GM18861 (cell line): ENCODE measurements around the gene VSNL1.

Experiments used
- ATAC-seq: cut with Tn5 transposase; IDR thresholded peaks from one replicate; pipeline ENCODE4 v1.9.1; 2021; ENCODE audit not compliant: unreplicated experiment

VSNL1 gene

DNA sequence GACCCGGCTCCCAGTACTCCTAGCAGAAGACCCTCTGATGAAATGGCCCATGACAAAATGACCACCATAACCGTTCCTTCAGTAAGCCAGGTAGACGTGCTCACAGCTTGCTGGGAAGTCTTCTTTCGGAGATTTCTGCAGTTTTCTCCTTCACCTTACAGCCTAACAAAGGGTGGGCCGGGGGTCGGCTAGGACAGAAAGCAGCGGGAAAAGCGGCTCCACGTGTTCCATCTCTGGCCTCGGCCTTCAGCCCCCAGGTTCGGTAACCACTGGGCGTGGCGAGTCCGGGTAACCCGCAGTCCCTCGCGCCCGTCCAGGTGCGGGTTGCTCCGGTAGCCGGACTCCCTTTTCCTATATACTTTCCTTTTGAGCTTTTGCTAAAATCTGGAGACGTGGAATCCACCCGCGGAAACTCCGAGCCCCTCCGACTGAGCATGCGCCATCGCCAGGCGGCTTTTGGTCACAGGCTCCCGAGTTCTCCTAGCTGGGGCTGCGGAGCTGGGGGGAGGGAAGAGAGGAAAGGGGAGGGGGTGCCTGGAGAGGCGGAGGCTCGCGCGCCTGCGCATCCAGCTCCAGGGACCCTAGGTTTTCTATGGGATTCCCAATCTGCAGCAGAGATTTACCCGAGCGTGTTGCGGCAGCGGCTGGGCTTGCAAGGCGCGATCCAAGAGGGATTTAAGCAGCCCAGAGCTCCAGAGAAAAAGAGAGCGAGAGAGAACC is at the start of gene VSNL1:
TSS of gene VSNL1 (plus strand) at position 604 of the 720 bp plus-strand sequence. CDS start 51,379 bp downstream, outside the sequence.
- no peak for ATAC-seq

DNA sequence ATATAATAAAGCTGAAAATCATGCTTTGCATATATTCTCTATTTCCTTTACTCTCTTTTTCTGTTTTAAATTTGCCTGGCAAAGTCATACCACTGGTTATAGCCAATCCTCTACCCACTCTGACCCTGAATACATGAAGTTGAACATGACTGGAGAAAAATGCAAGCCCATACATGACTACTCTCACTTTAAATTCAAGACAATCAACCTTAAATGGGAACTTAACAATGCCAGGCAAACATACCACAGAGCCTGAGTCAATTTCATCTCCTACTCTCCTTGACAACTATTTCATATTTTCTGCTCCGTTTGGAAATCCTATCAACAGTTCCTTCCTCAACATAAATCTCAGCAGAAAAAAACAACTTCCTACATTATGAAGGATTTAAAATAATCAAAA is 44.9 kb upstream of the VSNL1 start:
- ATAC-seq, result no peak

DNA sequence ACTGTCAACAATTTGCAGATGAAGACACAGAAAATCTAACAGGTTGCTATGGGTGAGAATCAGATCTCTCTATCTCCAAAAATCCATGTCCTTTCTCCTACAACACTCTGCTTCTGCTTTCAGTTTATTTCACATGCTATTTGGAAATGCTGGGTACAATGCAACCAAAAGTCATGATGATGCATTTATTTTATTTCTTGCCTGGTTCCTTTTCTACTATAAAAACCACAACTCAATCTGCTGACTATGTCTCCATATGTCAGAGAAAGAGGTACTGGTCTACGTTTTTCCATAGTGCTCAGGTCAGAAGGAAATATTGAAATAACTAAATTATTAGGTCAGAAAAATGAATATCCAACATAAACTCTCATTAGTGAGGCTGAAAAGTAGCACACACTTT is 42.8 kb upstream of the VSNL1 start:
- no peak for ATAC-seq

DNA sequence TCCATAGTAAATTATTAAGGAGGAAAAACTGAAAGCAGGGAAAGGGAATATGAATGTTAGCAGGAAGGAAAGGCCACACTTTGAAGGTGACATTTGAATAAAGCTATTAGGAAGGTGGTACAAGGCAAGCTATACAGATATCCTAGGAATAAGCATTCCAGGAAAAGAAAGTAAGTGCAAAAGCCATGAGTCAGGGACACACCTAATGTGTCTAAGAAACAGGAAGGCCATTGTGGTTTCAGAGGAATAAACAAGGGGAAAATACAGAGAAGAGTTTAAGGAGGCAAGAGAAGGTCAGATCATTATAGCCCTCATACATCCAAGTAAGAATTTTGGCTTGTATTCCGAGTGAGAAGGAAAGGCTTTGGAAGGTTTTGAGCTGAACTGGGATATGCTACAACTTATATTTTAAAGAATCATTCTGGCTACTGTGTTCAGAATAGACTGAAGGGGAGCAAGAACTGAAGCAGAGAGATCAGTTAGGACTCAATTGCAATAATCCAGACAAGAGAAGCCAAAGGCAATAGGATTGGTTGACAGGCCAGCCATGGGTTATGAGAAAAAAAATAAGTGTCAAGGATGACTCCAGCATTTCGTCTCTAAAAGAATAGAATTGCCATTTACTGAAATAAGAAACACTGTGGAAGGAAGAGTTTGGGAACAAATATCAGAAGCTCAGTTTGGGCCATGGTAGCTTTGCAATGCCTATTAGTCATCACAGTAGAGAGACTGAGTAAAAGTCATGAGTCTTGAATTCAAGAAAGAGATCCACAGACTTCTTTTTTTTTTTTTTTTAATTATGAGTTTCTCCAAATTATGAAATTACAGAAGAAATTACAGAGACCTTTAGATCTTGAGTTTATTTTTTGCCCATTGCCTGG is 33.5 kb upstream of the VSNL1 start:
- no peak for ATAC-seq

DNA sequence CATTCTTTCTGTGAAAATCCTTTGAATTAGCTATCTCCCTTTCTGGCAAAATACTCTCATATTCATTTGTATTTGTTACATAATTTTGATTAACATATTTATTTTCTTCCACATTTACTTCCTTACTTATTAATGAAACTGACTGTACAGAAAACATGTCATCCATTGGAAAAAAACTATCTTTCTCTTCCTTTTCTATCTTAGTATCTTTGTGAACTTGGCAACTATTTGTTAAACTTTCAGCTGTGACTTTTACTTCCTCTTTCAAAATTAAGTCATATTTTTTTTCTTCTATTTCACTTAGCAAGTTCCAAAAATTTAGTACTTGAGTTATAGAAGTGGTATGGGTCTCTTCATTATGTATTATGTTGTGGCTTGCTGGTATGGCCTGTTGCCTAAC is 24.8 kb upstream of the VSNL1 start:
- ATAC-seq, result peak; percentile 57

DNA sequence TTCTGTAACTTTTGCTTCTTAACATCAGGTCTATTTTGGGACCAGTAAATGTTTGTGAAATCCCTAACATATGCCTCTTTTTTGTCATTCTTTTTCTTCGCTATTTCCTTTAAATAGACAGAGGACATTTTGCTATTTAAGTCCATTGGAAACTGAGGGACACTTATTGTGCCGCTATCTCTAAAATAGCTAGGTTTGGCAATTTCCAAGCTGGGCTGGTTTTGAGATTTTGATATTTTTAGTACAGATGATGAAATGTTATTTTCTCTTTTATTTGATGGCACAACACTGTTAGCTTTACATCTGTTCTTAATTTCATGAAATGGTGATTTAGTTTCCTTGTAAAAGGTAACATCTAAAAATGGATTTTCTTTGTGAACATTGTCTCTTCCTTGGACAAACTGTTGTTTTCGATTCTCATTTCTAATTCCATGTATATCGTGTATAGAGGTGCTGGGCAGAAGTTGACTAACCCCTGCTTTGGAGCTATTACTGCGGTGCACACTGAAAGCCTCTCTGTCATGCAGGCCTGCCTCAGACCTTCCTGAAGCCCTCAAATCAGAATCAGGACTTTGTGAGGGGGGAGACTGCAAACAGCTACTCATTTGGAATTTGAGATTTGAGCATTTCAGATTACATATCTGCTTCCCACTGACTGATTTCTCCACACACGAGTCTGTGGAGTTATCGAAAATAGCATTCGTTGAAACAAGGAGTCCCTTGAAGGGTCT is 22.9 kb upstream of the VSNL1 start:
- peak; percentile 3 for ATAC-seq

DNA sequence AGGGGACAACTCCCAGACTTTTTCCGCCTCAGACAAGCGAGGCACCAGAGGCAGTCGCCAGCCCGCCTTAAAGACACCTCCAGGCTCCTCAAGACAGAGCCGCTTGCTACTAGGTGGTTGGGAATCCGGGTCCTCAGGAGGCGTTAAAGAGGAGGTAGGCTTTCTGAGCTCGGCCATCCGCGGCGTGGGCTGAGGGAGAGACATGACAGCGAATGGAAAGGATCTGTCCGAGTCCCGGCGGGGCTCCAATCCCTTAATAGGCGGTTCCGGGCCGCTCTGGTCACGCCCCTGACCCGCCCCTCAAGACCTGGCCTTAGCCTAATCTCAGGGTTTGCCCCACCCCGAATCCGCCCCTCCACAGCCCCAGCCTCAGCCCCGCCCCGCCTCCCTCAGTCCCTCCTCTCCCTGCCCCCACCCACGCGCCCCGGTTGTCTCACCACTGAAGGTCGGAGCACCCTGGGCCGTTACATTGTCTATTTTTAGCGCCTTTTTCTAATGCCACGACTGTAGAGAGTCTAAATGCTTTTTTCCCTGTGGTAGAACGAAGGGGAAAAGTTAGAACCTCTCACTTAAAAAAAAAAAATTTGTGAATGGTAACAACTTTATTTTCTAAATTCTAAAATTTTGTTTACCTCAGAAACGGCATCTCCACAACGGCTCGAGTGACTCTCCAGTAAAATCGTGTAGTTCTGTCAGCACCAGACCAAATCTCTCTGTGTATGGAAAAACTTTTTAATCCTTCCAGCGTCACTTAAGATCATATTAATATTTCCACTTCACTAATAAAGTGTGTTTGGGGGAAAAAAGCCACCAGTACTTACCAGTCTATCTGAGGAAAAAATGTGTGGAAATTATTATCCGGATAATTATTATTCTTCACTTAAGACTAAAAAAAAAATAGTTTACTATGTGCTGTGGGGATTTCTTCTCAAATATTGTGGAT is 22.0 kb upstream of the VSNL1 start, which contains the start of gene RAD51AP2:
TSS of gene RAD51AP2 (minus strand) at position 229 of the 943 bp plus-strand sequence. CDS start at position 204, 25 bp downstream.
- peak; percentile 58 for ATAC-seq

DNA sequence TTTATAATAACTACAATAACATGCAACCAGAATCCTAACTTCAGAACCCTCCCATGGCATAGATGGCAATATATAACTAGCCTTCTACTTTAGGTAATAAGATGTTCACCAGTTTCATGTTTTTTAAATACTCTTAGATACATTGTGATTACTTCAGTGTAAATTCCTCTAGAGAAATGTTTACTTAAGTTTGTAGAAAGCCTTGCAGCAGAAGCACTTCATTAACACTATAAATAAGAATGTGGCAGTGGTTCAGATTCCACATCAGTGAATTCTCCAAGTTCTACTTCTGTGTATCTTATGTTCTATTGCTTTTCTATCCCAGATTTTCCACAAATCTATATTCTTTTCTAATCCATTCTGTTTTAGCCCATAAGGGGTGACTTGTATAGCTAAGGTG is 21.0 kb upstream of the VSNL1 start:
- ATAC-seq, result no peak

DNA sequence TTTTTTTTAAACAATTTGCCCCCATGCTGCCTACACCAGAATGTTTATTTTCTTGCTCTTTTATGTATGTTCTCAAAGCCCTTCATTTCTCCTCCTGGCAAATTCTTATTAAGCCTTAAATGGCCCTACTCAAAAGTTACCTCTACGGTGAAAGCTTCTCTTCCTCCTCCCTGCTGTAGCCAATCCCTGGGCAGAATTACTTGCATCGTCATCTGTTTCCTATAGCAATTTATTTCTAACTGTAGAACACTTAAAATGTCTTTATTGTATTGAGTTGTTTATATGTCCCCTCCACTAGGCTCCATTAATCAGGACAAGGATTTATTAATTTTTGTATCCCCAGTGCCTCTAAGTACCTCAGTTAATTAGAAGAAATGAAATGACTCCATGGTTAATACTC is 19.7 kb upstream of the VSNL1 start:
- peak; percentile 39 for ATAC-seq

DNA sequence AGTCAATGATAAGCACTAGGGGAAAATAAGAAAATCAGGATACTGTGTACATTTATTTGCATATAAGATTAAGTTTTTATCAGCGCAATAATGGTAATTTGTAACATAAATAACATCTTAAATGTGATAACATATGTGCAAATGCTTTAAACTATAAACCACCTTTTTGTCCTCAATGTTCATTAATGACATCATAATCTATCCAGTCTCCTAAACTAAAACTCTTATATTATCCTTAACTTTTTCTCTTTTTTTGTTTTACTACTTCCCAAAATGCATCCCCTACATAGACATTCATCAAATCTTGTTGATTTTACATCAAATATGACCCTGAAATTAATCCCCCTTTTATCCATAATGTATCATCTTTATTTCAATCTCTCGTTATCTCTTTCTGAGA is 18.9 kb upstream of the VSNL1 start:
- ATAC-seq, result no peak

DNA sequence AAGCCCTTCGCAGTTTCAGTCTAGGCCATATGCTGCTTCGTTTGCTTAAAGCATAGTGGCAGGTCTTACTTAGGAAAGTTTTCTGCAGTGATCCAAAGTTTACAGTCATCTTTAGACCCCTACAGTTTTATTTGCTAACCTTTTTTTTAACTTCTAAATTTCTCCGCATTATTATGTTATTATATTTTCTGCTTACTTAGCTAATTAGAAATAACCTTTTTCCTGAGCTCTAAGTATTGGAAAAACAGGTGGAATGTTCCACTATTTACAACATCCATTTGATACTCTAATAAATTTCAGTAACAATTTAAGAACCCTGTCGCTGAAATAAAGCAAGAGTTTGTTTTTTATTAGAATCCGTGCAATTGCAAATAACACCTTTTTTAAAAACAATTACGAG is 18.2 kb upstream of the VSNL1 start:
- no peak for ATAC-seq

DNA sequence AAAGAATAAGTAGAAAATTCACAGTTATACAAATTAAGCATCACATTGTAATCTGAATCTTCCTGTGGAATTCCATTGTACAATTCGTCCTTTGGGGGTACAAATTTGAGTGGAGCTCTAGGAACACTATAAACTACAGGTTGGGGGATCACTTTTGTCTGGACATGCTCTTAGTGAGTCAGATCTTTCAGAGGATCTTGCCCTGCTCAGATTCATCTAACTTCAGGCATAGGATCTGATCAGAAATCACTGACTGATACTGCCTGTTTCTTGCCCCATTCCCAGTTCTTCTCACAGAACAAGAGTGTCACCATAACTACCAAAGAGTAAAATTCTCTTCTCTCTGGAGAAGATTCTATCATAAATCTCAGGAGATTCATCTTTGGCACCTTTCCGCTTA is 10.7 kb upstream of the VSNL1 start:
- no peak for ATAC-seq

DNA sequence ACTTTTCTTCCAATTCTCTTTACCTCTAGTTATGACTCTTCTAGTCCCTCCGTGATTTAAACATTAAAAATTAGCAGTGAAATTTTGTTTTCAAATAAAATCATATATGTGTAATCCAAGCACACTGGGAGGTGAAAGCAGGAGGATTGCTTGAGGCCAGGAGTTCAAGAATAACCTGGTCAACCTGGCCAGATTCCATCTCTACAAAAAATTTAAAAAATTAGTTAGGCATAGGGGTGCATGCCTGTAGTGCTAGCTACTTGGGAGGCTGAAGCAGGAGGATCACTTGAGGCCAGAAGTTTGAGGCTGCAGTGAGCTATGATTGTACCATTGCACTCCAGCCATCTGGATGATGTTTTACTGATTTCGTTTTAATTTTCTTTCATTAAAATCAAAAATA is 7.0 kb upstream of the VSNL1 start:
- ATAC-seq, result no peak

DNA sequence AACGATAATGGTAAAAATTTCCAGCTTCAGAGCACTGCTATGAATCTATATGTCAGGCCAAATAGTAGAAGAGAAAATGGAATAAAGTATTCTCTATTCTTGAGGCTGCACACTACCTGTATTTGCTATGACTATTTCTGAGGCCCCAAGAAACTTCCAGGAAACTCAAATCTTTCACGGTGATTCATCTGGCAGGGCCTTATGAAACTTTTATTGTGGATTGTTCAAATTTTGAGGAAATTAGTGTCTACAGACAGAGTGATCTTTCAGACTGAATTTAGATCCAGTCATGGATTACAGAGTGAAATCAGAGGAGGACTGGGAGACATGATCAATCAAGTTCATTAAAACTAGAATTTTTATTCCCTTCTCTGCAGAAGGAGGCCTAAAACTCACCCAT is 4.1 kb upstream of the VSNL1 start:
- ATAC-seq, result no peak

DNA sequence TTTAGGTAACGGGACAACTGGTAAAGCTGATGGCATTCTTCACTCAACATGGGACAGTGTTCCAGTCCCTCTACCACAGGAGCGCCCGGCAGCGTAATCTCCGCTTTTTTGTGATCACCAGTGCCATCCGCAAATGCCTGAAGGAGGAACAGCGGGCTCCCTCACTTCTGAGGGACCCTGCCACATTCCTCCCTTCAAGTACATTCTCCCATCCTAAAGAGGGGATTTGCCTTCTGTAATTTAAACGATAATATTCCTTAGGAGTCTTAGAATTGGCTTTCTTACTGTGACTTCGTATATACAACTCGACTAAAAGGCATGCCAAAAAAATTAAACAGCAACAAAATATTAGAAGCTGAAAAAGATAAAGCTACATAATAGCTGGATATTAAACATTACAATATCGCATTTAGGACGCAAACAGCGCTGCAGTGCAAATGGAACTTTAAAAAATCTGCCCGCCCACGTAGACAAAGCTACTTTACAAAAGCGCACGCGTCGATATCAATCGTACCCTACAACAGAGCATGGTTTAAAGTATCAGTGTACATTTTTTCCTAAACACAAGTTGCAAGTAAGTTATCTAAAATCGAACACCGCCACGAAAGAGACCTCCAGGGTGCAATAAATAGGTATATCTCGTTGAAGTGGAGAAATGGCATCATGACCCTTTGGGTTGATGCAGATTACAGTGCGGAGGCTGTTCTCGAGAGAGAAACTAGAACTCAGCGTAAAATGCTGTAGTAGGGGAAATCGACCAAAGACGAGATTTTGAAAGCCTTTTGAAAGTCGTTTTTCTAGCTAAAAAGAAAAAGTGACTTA is 2.3 kb upstream of the VSNL1 start:
- no peak for ATAC-seq

DNA sequence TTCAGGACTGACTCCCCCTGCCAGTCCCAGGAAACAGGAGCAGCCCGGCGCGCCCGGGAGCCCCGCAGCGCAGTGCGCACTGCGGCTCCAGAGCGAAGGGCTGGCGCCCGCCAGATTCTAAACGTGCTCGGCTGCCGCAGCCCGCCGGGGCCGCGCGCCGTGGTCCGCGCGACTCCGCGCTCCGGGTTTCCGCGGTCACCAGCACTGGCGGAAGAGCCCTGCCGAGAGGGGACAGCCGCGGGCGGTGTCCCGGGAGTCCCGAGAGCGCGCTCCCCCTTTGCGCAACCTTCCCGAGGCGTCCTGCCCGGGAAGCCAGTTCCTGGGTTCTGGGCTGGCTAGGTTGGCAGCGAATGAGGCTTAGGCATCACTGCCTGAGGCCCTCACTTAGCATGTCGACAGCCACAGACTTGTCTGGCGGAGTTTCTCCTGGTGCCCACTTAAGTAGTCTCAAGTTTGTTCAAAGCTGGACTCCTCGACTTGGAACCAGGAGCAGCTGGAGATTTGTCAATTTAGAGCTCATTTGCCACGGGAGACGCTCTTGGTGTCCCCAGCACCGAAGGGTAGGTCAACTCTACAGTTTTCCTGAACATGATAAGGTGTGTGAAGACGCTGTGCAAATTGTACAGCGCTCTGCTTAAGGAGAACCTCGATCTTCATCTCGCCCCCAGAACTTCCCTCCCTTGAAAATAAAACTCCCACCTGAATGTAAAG is 1.5 kb upstream of the VSNL1 start:
- ATAC-seq, result no peak

DNA sequence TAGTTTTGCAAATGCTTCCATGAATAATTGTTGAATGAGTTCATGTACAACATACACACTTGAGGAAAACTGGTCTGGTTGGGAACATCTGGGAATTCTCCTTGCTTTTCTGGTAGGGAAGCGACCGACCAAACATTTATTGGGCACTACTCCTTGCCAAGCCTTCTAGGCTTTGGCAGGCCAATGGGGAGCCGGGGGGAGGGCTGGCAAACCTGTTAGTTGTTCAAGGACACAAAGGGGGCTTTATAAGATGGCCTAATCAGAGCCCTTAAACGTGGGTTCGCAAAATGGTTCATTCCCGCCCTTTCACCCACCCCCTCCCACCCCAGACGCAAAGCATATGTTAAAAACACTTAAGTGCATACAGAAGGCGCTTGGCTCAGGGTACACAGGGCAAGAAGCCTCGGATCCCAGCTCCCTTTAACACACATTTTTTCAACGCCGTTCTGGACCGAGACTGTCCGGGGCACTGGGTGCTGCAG is 844 bp upstream of the VSNL1 start:
- no peak for ATAC-seq

DNA sequence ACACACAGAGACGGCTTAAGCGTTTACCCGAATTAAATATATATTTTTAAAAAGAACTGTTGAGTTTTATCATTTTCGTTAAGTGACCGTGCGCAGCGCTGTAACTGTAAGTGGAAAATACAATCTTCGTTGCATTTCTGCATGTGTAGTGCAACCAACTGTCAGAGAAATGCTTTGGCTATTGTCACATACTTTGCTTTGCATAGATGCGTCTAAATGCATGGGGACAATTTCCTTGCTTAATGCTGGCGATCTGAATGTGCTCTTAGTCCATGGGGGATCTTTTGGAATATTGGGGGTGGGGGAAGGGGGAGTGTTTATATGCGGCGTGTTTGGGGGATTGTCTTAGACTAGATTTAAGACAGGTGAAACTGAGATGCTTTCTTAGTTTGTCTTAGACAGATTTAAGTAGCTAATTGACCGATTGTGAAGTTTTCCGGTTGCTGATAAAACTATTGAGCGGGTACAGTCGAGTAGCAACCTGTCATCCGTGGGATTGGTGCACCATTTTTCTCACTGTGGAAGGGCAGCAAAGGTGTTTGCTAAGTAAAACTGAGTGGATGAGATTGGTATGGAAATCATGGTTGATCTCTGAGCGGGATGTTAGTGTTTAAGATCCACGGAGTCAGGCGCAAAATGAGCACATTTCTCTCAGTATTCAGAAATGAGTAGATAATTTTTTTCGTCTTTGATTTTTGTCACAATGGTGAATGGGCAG is 476 bp downstream of the VSNL1 start:
- ATAC-seq, result no peak
